Erythroblast (primary cell): ENCODE results near the gene BMPER.

Experiments
- GATA1 ChIP-seq: IDR thresholded peaks from 2 replicates; pipeline ENCODE4 v1.6.1; 2011; ENCODE audit warnings: low read depth, mild to moderate bottlenecking, control low read depth, low read length, moderate library complexity
- POLR2A ChIP-seq: IDR thresholded peaks from 2 replicates; pipeline ENCODE4 v1.6.1; 2011; ENCODE audit warnings: mild to moderate bottlenecking, low read length

DNA sequence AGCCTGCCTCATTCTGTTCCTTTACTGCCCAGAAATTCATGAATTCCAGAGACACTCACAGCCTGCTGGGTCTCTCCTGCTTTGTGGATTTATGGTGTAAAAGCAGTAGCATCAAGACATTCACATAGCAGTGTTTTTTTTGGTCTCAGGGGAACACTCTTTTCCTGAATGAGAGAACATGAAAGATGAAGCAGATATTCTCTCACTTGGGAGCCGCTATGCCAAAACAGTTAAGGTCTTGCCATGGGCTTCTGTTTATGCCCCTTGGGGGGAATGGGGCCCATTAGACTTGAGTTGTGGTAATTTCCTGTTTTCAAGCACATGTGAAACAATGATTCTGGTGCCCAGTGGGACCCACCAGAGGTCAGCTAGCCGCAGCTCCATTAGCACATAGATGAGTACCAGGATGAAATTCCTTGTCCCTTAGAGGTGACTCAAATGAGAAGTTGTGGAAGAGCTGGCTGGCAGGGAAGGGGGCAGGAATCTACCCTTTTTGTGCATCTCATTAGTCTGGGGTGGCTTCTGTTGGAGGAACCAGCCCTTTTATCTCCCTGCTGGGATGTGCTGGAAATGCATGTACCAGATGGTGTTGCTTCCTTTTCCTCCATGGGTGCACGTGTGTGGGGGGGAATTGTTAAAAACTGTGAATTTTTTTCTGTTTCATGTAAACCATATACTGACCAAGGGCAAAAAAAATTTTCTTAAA, 13.3 kb downstream of the BMPER start:
- TF ChIP-seq POLR2A = no peak
- TF ChIP-seq GATA1 = no peak
